Suprapubic skin (tissue), 4 donors: ENCODE data around the gene CCNDBP1. TPM values are rescaled to one million over a fixed set of nuclear protein-coding genes. Genes with fewer than 3 reads are reported as not detected.
A peak's percentile ranks its signal among the peaks of the same experiment; 100 is the strongest.

Experiments used
- DNase-seq, 2 donors: peaks; one replicate each; pipeline ENCODE4 v3.0.0-alpha.2; 2019; ENCODE audit warnings: low spot score in 2 of 2
- H3K27ac ChIP-seq: fragments of 200-600 bp; sonication (generic); one replicate; pipeline ENCODE4 v1.5.1; 2019
- H3K27me3 ChIP-seq: fragments of 200-600 bp; sonication (generic); one replicate; pipeline ENCODE4 v1.5.1; 2019
- H3K36me3 ChIP-seq: fragments of 200-600 bp; sonication (generic); one replicate; pipeline ENCODE4 v1.5.1; 2019
- H3K4me1 ChIP-seq: fragments of 200-600 bp; sonication (generic); one replicate; pipeline ENCODE4 v1.5.1; 2019
- H3K4me3 ChIP-seq: fragments of 200-600 bp; sonication (generic); one replicate; pipeline ENCODE4 v1.5.1; 2019; ENCODE audit warnings: mild to moderate bottlenecking
- H3K9me3 ChIP-seq: fragments of 200-600 bp; sonication (generic); one replicate; pipeline ENCODE4 v1.5.1; 2019
- EP300 ChIP-seq: sonication (generic); formaldehyde crosslinking; IDR thresholded peaks from one replicate; pipeline ENCODE4 v1.6.1; 2017; ENCODE audit warnings: antibody characterized with exemption
- POLR2A ChIP-seq, 2 donors: fragments of 450-650 bp; IDR thresholded peaks; one replicate each; pipeline ENCODE4 v1.6.1; 2017; ENCODE audit warnings: antibody characterized with exemption in 2 of 2, mild to moderate bottlenecking in 2 of 2, moderate library complexity in 2 of 2
- POLR2AphosphoS5 ChIP-seq, 3 donors: sonication (generic); formaldehyde crosslinking; IDR thresholded peaks; one replicate each; pipeline ENCODE4 v1.6.1; 2017; ENCODE audit warnings: antibody characterized with exemption in 3 of 3
- WGBS: methylation state at CpG from one replicate; pipeline ENCODE4 v1.1.5; 2018; 5-methylcytosine and 5-hydroxymethylcytosine counted together
- total RNA-seq, 4 donors: library from RNA; depleted of rRNA; stranded (reverse); fragments of >200 nt; gene quantifications; one replicate each; pipeline ENCODE4 v1.1.0, GENCODE V29; 2016
- TF ChIP-seq, protein P1 (sequence below), 2 donors: fragments of 200-600 bp in 1 of 2; fragments of 450-650 bp in 1 of 2; sonication (generic) in 1 of 2; IDR thresholded peaks; one replicate each; pipeline ENCODE4 v1.5.1; 2016 to 2019; ENCODE audit warnings: antibody characterized with exemption in 2 of 2, mild to moderate bottlenecking in 1 of 2, moderate library complexity in 1 of 2

CCNDBP1 gene, protein sequence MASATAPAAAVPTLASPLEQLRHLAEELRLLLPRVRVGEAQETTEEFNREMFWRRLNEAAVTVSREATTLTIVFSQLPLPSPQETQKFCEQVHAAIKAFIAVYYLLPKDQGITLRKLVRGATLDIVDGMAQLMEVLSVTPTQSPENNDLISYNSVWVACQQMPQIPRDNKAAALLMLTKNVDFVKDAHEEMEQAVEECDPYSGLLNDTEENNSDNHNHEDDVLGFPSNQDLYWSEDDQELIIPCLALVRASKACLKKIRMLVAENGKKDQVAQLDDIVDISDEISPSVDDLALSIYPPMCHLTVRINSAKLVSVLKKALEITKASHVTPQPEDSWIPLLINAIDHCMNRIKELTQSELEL
- 10 to 100 TPM; 55.9 to 93.7 (median 81.2) TPM for total RNA-seq

DNA sequence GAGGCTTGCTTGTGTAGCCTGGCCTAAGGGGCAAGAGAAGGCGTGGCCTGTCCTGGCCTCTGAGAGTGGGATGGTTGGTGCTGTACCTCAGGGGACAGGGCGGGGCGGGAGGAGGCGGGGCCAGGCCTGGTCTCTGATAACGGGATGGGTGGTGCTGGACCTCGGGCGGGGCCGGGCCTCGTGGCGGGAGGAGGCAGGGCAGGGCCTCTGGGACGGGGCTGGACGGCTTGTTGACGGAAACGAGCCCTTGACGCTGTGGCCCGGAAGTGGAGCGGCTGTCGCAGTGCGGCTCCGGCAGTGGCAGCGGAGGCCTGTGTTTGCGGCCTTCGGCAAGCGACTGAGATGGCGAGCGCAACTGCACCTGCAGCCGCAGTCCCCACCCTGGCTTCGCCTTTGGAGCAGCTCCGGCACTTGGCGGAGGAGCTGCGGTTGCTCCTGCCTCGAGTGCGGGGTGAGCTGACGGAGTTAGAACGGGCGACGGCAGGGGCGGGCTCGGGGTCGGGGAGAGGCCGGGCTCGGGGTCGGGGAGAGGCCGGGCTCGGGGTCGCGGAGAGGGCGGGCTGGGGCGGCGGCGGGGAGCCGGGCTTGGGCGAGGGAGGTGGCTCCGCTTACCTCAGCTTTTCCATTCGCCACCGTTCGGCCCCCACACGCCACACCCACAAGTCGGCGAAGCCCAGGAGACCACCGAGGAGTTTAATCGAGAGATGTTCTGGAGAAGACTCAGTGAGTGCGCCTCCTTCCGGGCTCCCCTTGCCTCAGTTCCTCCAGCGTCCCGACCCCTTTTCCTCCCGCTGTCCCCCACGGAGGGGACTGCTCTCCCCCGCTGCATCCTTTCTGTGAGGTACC is at the start of gene CCNDBP1:
CCNDBP1 (plus strand) TSS at position 247 of the 846 bp plus-strand sequence; CDS start at position 343, 96 bp downstream.
- TF ChIP-seq POLR2A (IDR thresholded peaks at IDR 0.05) (peak; percentile 51 to 77), POLR2AphosphoS5 (IDR thresholded peaks at IDR 0.05) (peak in 2 of 3 donors; percentile 86 to 91)
- TF ChIP-seq, protein P1, sequence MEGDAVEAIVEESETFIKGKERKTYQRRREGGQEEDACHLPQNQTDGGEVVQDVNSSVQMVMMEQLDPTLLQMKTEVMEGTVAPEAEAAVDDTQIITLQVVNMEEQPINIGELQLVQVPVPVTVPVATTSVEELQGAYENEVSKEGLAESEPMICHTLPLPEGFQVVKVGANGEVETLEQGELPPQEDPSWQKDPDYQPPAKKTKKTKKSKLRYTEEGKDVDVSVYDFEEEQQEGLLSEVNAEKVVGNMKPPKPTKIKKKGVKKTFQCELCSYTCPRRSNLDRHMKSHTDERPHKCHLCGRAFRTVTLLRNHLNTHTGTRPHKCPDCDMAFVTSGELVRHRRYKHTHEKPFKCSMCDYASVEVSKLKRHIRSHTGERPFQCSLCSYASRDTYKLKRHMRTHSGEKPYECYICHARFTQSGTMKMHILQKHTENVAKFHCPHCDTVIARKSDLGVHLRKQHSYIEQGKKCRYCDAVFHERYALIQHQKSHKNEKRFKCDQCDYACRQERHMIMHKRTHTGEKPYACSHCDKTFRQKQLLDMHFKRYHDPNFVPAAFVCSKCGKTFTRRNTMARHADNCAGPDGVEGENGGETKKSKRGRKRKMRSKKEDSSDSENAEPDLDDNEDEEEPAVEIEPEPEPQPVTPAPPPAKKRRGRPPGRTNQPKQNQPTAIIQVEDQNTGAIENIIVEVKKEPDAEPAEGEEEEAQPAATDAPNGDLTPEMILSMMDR (IDR thresholded peaks at IDR 0.05): no peak
- peak within 1 kb of the TSS; percentile 89 for H3K27ac ChIP-seq
- peak within 1 kb of the TSS; percentile 91 for H3K4me3 ChIP-seq
- H3K9me3 ChIP-seq: no peaks in the 10 kb centered on the region
- peaks cover 31% of the 10 kb centered on the region for H3K4me1 ChIP-seq
- peak; percentile 97 for DNase-seq
- no peaks in the 10 kb centered on the region for H3K27me3 ChIP-seq
- WGBS: under 1% methylated on average over 45 of the region's 69 CpGs
- peaks cover 27% of the 10 kb centered on the region for H3K36me3 ChIP-seq

DNA sequence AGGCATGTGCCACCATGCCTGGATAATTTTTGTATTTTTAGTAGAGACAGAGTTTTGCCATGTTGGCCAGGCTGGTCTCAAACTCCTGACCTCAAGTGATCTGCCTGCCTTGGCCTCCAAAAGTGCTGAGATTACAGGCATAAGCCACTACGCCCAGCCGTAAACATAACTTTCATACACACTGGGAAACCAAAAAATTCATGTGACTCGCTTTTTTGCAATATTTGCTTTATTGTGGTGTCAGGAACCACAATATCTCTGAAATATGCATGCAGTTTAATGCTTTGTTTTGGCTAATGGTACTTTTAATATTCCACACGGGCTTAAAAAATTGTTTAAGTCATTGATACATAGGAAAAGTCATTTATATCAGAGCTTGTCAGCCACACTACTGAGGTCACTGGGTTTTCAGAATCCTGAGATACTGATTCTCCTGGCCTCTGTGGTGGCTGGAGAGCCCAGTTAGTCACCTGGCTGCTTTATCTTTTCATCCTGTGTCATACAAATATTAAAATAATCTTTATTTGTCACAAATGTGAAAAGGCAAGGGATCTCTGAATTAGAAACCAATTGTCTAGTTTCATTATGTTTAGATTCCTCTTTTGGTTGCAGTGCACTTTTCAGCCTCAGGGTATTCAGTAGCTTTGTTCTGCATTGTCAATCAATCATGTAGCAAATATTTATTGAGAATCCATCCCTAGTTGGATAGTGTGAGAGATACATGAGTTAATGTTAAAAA is 41.8 kb upstream of the CCNDBP1 start:
- 86% methylated on average over 4 of the region's 4 CpGs for WGBS
- H3K4me1 ChIP-seq: no peaks in the 10 kb centered on the region
- H3K27ac ChIP-seq: no peak overlapping the region
- DNase-seq: no peak
- TF ChIP-seq POLR2A (IDR thresholded peaks at IDR 0.05): no peak
- no peak for TF ChIP-seq EP300
- TF ChIP-seq POLR2AphosphoS5 (IDR thresholded peaks at IDR 0.05): no peak
- TF ChIP-seq, protein P1 (IDR thresholded peaks at IDR 0.05): no peak
- H3K9me3 ChIP-seq: no peaks in the 10 kb centered on the region
- H3K4me3 ChIP-seq: no peak overlapping the region
- peaks cover 45% of the 10 kb centered on the region for H3K36me3 ChIP-seq
- no peaks in the 10 kb centered on the region for H3K27me3 ChIP-seq

DNA sequence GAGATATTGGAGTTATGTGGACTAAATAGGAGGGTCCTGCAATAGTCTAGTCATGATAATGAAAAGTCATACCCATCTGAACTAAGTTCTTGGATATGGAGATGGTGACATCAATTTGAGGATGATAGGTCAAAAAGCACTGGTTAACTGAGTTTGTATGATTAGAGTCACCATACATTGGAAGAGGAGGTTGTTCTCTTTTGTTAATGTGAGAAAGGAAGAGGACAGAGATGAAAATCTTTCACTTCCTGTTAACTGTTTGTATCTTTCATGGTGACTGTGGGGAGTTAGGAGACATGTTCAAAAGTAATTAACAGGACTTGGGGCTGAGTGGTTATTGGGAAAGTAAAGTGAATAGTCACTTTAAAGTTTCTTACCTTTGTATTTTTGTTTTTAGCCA is 40.7 kb upstream of the CCNDBP1 start:
- Histone ChIP-seq H3K4me1 (no peaks in the 10 kb centered on the region), H3K9me3 (no peaks in the 10 kb centered on the region), H3K27ac (no peak overlapping the region), H3K27me3 (no peaks in the 10 kb centered on the region), H3K4me3 (no peak overlapping the region), H3K36me3 (peaks cover 46% of the 10 kb centered on the region)
- DNase-seq: no peak
- no peak for TF ChIP-seq POLR2A (IDR thresholded peaks at IDR 0.05)
- TF ChIP-seq, protein P1 (IDR thresholded peaks at IDR 0.05): no peak
- no peak for TF ChIP-seq POLR2AphosphoS5 (IDR thresholded peaks at IDR 0.05)
- TF ChIP-seq EP300: no peak

DNA sequence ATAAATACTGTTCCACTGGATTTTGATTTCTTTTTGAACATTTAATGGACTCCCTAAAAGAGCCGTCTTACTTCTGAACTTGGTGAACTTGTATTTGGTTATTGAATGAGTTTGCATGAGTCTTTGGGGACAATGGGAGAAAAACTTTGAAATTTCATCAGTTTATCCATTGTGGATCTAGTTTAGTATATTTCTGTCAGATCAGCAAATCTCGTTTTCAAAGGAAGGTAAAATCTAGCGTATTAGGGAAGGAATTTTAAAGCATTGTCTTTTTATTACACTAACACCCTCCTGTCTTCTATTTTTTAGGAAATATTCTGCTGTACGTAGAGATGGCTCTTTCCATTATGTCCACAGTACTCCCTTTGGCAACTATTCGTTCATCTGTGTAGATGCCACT is 39.0 kb upstream of the CCNDBP1 start:
- 90% methylated on average over 5 of the region's 5 CpGs for WGBS

More for the DNA sequence above, 39.0 kb upstream of the CCNDBP1 start:
- H3K36me3 ChIP-seq: peaks cover 35% of the 10 kb centered on the region
- no peak for TF ChIP-seq POLR2AphosphoS5 (IDR thresholded peaks at IDR 0.05)
- TF ChIP-seq, protein P1 (IDR thresholded peaks at IDR 0.05): no peak
- no peaks in the 10 kb centered on the region for H3K27me3 ChIP-seq
- no peak overlapping the region for H3K4me3 ChIP-seq
- no peak for DNase-seq
- H3K27ac ChIP-seq: no peak overlapping the region
- H3K9me3 ChIP-seq: no peaks in the 10 kb centered on the region
- no peaks in the 10 kb centered on the region for H3K4me1 ChIP-seq
